GM19463 (cell line): ENCODE measurements around the gene DCDC1.
"Not testable (repeated sequence)": the region's sequence is repeated elsewhere in the genome, so short reads cannot be mapped to it uniquely, and the experiment has no call there.

Experiments
- ATAC-seq: cut with Tn5 transposase; IDR thresholded peaks from one replicate; pipeline ENCODE4 v1.9.1; 2021; ENCODE audit warnings: mild to moderate bottlenecking, moderate library complexity; ENCODE audit not compliant: unreplicated experiment

DCDC1 gene

GRCh38 chr11:30991802-30992512, 377.6 kb downstream of the DCDC1 start:
- no peak for ATAC-seq

GRCh38 chr11:30991376-30991775, 378.2 kb downstream of the DCDC1 start:
- ATAC-seq = no peak

GRCh38 chr11:30990625-30991296, 378.8 kb downstream of the DCDC1 start:
- ATAC-seq = no peak

- ATAC-seq = no peak
Observed at GRCh38 chr11:30987819-30988218, 381.7 kb downstream of the DCDC1 start.

DNA sequence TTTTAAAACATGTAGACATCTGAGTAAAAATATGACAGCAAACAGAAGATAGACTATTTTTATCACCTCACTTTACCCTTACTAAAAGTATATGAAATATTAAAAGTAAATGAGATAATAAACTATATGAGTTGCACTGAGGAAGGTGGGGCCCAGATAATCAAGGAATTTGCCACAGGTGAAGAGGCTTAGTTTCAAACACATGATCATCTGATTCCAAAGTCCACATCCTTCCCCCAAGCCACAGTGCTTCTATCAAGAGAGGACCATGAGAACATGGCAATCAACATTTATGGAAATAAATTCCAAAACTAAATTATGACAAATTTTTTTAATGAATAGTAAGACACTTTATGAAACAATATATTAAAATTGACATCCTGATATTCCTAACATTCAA, 384.0 kb downstream of the DCDC1 start:
- no peak for ATAC-seq

DNA sequence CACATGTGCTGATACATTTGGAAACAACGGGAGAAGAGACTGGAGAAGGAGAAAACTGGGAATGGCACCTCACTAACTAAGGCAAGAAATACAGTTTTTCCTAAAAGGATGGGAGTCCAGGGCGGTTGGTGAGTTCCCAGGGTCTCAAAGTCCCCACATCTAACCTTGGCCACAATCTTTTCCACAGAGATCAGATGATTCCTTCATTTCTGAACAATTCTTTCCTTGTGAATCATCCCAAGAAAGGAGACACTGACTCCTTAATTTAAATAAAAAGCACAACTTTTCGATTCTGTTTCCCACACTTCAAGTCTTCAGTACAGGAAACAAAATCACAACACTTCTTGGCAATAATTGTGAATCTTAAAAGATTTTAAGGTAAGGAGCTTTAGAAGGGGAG, 384.7 kb downstream of the DCDC1 start:
- no peak for ATAC-seq

GRCh38 chr11:30984442-30984816, 385.1 kb downstream of the DCDC1 start:
- ATAC-seq = no peak

- ATAC-seq = no peak
Observed at GRCh38 chr11:30983776-30984441, 385.6 kb downstream of the DCDC1 start.

DNA sequence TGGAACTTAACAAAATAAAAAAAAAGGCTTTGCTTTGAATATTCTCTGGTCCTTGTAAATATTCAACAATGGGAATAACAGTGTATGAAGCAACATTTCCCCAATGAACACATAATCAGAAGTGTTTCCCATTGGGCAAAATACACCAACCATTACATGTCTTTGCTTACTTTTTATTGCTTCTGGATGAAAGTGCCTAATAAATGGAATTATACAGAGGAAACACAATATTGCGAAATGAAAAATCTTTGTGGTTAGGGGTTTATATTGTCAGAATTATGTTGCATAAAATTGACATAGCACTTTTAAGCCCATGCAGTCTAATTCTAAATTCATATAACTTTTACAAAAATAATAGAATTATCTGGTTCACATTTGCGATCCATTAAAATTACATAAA, 386.4 kb downstream of the DCDC1 start:
- ATAC-seq = no peak

DNA sequence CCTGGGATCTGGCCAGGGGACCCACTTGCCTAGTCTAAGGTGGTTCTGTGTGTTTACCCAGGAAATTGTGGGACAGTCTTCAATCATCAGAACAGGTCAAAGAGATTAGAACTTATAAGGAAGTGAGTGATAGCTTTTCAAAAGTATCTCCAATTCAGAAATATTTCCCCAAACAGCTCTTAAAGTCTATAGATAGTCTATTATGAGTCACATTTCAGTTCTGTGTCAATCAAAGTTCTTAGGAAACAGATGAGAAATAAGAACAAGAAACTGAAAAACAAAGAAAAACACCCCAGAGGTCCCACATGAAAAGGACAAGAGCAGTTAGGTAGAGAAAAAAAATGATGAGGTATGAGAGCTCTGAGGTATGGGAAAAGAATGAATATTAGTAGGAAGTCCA, 402.0 kb downstream of the DCDC1 start:
- ATAC-seq = no peak

GRCh38 chr11:30960387-30960992, 409.0 kb downstream of the DCDC1 start:
- no peak for ATAC-seq

GRCh38 chr11:30956751-30957150, 412.8 kb downstream of the DCDC1 start:
- no peak for ATAC-seq

DNA sequence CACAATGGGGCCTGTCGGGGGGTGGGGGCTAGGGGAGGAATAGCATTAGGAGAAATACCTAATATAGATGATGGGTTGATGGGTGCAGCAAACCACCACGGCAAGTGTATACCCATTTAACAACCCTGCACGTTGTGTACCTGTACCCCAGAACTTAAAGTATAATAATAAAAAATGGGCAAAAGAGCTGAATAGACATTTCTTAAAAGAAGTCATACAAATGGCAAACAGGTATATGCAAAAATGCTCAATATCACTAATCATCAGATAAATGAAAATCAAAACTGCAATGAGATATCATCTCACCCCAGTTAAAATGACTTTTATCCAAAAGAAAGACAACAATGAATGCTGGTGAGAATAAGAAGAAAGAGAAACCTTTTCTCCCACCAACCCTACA, 419.7 kb downstream of the DCDC1 start:
- no peak for ATAC-seq

DNA sequence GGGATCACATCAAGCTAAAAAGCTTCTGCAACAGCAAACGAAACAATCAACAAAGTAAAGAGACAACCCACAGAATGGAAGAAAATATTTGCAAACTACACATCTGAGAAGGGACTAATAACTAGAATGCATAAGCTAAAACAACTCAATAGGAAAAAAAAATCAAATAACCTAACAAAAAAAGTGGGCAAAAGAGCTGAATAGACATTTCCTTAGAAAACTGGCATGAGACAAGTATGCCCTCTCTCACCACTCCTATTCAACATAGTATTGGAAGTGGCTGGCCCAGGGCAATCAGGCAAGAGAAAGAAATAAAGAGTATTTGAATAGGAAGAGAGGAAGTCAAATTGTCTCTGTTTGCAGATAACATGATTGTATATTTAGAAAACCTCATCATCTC, 421.8 kb downstream of the DCDC1 start:
- ATAC-seq = not testable (repeated sequence)

- no peak for ATAC-seq
Observed at GRCh38 chr11:30938810-30939209, 430.7 kb downstream of the DCDC1 start.

DNA sequence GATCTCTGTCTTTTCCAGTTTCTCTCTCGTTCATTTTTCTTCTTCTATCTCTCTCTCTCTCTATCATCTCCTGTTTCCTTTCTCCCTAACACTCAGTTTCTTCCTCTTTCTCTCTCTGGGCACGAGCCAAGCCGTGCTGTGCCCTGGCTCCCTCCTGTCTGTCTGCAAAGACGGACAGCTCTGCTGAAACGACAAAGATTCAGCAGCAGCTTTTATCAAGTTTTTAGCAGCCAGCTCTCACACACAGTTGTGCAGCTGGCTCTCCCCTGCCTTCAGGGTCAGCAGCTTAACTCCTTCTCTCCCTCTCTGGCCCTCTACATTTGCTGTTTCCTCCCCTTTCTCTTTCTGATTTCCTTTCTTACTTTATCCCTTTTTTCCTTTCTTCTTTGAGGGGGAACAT, 431.4 kb downstream of the DCDC1 start:
- no peak for ATAC-seq

GRCh38 chr11:30936491-30936890, 433.0 kb downstream of the DCDC1 start:
- ATAC-seq = no peak

DNA sequence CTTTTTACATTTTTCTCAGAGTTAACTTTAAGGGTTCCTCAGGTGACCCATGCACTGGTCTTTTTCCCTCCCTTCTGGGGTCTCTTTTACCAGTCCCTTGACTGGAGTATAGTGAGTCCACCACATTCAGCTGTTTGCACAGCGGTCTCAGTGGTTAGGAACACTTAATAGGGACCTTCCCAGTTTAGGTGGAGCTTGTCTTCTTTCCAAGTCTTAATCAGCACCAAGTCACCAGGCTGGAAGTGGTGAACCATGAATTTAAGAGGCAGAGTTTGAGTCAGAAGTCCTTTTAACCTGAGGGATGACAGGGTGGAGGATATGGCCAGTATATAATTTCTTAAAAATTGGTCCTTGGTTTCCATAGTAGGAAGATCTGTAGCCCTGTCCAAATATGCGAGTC, 433.7 kb downstream of the DCDC1 start:
- ATAC-seq = no peak

DNA sequence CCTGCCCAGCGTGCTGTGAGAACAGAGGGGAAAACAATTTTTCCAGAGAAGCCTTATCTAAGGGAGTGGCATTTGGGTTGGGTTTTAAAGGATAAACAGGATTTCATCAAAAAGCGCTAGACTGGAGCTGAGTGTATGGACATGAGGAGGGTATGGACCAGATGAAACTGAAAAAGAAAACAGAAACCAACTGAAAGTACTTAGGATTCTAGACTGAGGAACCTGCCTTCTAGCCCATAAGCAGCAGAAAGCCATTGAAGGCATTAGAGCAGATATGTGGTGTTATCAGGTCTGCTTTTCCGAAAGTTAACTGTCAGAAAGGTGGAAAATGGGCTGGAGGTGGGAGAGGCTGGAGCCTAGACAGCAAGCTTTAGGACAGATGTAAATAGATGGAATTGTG, 443.4 kb downstream of the DCDC1 start:
- no peak for ATAC-seq

- no peak for ATAC-seq
Observed at GRCh38 chr11:30921811-30922210, 447.7 kb downstream of the DCDC1 start.

GRCh38 chr11:30919389-30920152, 450.0 kb downstream of the DCDC1 start:
- ATAC-seq = peak; percentile 82
